SU-DHL-6 (cell line): ENCODE measurements around the gene PRXL2B.

Source experiments
- H2AFZ ChIP-seq: fragments of 200-600 bp; sonication (generic); 2 replicates; pipeline ENCODE4 v1.6.1; 2014; ENCODE audit warnings: low read depth, mild to moderate bottlenecking, moderate library complexity, mixed read lengths, antibody characterized with exemption, low read length; ENCODE audit not compliant: severe bottlenecking
- H3F3A ChIP-seq: fragments of 200-600 bp; shearing (Covaris generic); 2 replicates; pipeline ENCODE4 v1.6.0; 2016; ENCODE audit warnings: antibody characterized with exemption, mild to moderate bottlenecking; ENCODE audit not compliant: insufficient read depth
- H3K27ac ChIP-seq: fragments of 200-600 bp; sonication (generic); 2 replicates; pipeline ENCODE4 v1.5.1; 2016; ENCODE audit warnings: low read depth, mild to moderate bottlenecking, low read length, moderate library complexity, mixed read lengths
- H3K27me3 ChIP-seq: fragments of 200-600 bp; sonication (generic), shearing (Covaris generic); 2 replicates; pipeline ENCODE4 v1.6.0; 2014; ENCODE audit warnings: mild to moderate bottlenecking, low read length
- H3K36me3 ChIP-seq: fragments of 200-600 bp; sonication (generic); 2 replicates; pipeline ENCODE4 v1.6.1; 2014; ENCODE audit warnings: mild to moderate bottlenecking, low read length, mixed read lengths
- H3K4me2 ChIP-seq: fragments of 300-600, 200-600 bp; shearing (Covaris generic), sonication (generic); 2 replicates; pipeline ENCODE4 v1.6.0; 2014; ENCODE audit warnings: low read length, low read depth, mild to moderate bottlenecking; ENCODE audit not compliant: poor library complexity, severe bottlenecking
- H3K4me3 ChIP-seq: fragments of 200-600 bp; sonication (generic); 2 replicates; pipeline ENCODE4 v1.5.1; 2014; ENCODE audit warnings: antibody characterized with exemption, low read length, mild to moderate bottlenecking, mixed read lengths; ENCODE audit not compliant: insufficient read depth, poor library complexity, severe bottlenecking
- H3K79me2 ChIP-seq: fragments of 200-600 bp; sonication (generic); 2 replicates; pipeline ENCODE4 v1.6.1; 2014; ENCODE audit warnings: mild to moderate bottlenecking, low read length, moderate library complexity; ENCODE audit not compliant: insufficient read depth
- H3K9ac ChIP-seq: fragments of 200-600 bp; sonication (generic); 2 replicates; pipeline ENCODE4 v1.7.0; 2014; ENCODE audit warnings: mild to moderate bottlenecking, low read length
- H3K9me2 ChIP-seq: fragments of 200-600 bp; sonication (generic); replicated peaks from 2 replicates; pipeline ENCODE4 v1.6.1; 2014; ENCODE audit warnings: low read length; ENCODE audit not compliant: insufficient read depth
- H3K9me3 ChIP-seq: fragments of 200-600 bp; sonication (generic); 2 replicates; pipeline ENCODE4 v1.6.1; 2014; ENCODE audit warnings: low read length, mixed read lengths; ENCODE audit not compliant: insufficient read depth
- H4K20me1 ChIP-seq: fragments of 200-600 bp; sonication (generic); 2 replicates; pipeline ENCODE4 v1.6.1; 2014; ENCODE audit warnings: low read depth, mild to moderate bottlenecking, antibody characterized with exemption, low read length, moderate library complexity, mixed read lengths
- CTCF ChIP-seq: fragments of 200-600 bp; sonication (generic); IDR thresholded peaks from one replicate; pipeline ENCODE4 v1.5.1; 2017; ENCODE audit warnings: antibody characterized with exemption, mild to moderate bottlenecking, low read length, moderate library complexity; ENCODE audit not compliant: insufficient read depth, poor library complexity, severe bottlenecking
- EZH2phosphoT487 ChIP-seq: fragments of 200-600 bp; sonication (generic), shearing (Covaris generic); conservative IDR thresholded peaks from 2 replicates; pipeline ENCODE4 v1.6.1; 2018; ENCODE audit warnings: mild to moderate bottlenecking, antibody characterized with exemption, low read length, moderate library complexity, mixed read lengths

PRXL2B gene

GRCh38 chr1:2586154-2587070 lies at the start of gene PRXL2B:
Gene PRXL2B, plus strand, starts transcription at chr1:2586777. Its CDS starts 109 bp downstream, at chr1:2586886.
- Histone ChIP-seq H3K4me3 (peak within 1 kb of the TSS; percentile 57), H3K9me3 (no peaks in the 10 kb centered on the region), H3K79me2 (no peaks in the 10 kb centered on the region), H3K27me3 (no peaks in the 10 kb centered on the region), H4K20me1 (no peaks in the 10 kb centered on the region), H2AFZ (peak within 1 kb of the TSS; percentile 48), H3K9me2 (no peaks in the 10 kb centered on the region), H3K9ac (peak within 1 kb of the TSS; percentile 60), H3K27ac (peak within 1 kb of the TSS; percentile 47), H3K36me3 (no peaks in the 10 kb centered on the region), H3K4me2 (peak within 1 kb of the TSS; percentile 70), H3F3A (0 out of 2 replicates have a peak, but pooled peaks cover 5% of the 10 kb centered on the region)
- TF ChIP-seq EZH2phosphoT487 (no peak), CTCF (no peak)

GRCh38 chr1:2537784-2538115 lies 48.8 kb upstream of the PRXL2B start:
- Histone ChIP-seq H3K9me2 (no peaks in the 10 kb centered on the region), H3K36me3 (no peaks in the 10 kb centered on the region), H3K27me3 (no peaks in the 10 kb centered on the region), H3K9ac (no peak overlapping the region), H2AFZ (no peak overlapping the region), H3K9me3 (no peaks in the 10 kb centered on the region), H3K4me3 (no peak overlapping the region), H3K79me2 (no peaks in the 10 kb centered on the region), H3K4me2 (no peak overlapping the region), H3F3A (no peaks in the 10 kb centered on the region), H3K27ac (no peak overlapping the region), H4K20me1 (no peaks in the 10 kb centered on the region)
- no peak for TF ChIP-seq EZH2phosphoT487
- no peak for TF ChIP-seq CTCF

GRCh38 chr1:2538376-2538775 lies 48.2 kb upstream of the PRXL2B start:
- H3K9ac ChIP-seq = no peak overlapping the region
- H3K36me3 ChIP-seq = no peaks in the 10 kb centered on the region
- H3K27me3 ChIP-seq = no peaks in the 10 kb centered on the region
- no peaks in the 10 kb centered on the region for H3K9me3 ChIP-seq
- H3K4me3 ChIP-seq = no peak overlapping the region
- no peaks in the 10 kb centered on the region for H3F3A ChIP-seq
- H3K4me2 ChIP-seq = no peak overlapping the region
- no peak for TF ChIP-seq CTCF
- no peak for TF ChIP-seq EZH2phosphoT487
- H4K20me1 ChIP-seq = no peaks in the 10 kb centered on the region
- H3K27ac ChIP-seq = no peak overlapping the region
- H2AFZ ChIP-seq = no peak overlapping the region
- H3K79me2 ChIP-seq = no peaks in the 10 kb centered on the region
- no peaks in the 10 kb centered on the region for H3K9me2 ChIP-seq
